ENCODE data around the gene C1orf210. TPM values are rescaled to one million over a fixed set of nuclear protein-coding genes. Genes with fewer than 3 reads are reported as not detected.

C1orf210 gene
- total RNA-seq, 1 donor from 2014 or later: not detected

DNA sequence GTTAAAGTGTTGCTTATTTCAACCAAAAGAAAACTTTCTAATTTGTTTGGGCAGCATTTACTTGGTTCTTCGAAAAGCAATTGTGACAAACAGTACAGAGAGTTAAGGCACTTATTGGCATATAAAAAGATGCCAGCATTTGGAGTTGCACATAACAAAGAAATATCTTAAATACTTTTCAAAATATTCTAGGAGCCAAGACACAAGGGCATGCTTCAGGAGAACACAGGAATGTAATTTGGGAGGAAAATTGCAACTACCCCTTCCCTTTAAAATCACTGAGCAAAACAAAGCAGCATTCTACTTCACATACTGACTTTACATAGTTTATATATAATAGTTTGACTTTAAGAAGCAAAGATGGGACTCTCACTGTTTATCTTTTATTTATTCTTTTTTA is 10.8 kb upstream of the C1orf210 start:
- DNase-seq (ENCODE audit: low read depth in 2 of 2): no peak

DNA sequence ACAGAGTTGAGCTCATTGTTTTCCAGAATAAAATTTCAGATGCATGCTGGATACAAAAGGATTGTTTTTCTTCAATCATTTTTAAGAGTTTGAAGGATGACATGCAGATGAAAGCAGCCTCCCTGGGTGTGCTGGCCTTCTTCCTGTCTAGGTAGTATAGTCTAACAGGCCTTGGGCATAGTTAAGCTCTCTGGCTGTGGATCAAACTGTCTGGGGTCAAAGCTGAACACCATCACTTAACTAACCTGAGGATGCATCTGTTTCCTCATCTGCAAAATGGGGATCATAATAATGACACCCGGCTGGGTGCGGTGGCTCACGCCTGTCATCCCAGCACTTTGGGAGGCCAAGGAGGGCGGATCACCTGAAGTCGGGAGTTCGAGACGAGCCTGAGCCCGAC is 9.4 kb upstream of the C1orf210 start:
- DNase-seq (ENCODE audit: low read depth in 2 of 2): peak; percentile 65 to 86

DNA sequence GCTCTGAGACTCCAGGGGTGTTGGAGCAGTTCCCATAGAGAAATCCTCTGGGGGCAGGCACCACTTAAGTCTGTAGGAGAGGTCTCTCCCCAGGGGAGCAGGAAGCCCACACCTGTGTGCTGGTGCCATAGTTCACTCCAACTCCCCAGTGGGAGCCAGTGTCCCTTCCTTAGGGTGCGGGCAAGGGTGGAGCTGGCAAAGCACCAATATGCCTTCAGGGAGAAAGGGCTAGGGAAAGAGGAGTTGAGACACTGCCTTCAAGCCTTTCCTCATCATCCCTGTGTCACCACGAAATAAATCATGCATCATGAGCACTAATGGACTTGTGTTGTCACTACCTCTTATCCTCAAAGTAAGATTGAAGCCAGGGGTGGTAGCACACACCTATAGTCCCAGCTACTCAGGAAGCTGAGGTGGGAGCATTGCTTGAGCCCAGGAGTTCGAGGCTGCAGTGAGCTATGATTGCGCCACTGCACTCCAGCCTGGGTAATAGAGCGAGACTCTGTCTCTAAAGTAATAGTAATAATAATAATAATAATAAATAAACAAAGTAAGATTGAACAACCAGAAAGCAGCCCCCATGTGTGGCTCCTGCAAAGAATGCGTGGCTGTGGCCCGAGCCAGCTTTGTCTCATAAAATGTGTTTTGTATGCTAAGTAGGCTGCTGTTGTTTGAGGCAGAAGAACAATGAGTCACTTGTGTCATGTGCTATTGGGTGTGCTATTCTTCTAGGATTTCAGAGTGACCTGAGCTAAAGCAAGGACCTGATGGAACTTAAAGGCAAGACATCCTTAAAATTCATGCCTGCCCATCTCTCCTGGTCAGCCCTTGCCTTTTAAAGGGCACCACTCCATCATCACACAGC is 8.7 kb upstream of the C1orf210 start:
- DNase-seq (ENCODE audit: low read depth in 2 of 2): peak; percentile 65 to 79

GRCh38 chr1:43293176-43293575 is 7.8 kb upstream of the C1orf210 start:
- DNase-seq (ENCODE audit: low read depth in 2 of 2): no peak

DNA sequence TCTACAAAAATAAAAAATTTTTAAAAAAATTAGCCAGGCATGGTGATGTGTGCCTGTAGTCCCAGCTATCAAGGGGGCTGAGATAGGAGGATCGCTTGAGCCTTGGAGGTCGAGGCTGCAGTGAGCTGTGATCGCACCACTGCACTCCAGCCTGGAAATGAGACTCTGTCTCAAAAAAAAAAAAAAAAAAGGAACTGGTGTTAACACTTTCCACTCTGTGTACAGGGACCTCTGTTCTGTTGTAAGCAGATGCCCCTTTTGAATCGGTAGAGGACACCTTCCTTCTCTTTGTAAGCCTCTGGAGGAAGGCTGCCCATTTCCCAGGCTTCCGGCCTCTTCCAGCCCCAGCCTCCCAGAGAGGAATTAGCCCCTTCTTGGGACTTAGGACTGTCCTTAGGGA is 7.3 kb upstream of the C1orf210 start:
- no peak for DNase-seq (ENCODE audit: low read depth in 2 of 2)

GRCh38 chr1:43292216-43292615 is 6.8 kb upstream of the C1orf210 start:
- no peak for DNase-seq (ENCODE audit: low read depth in 2 of 2)

GRCh38 chr1:43288785-43289706 is 3.7 kb upstream of the C1orf210 start:
- DNase-seq (ENCODE audit: low read depth in 2 of 2): no peak

GRCh38 chr1:43288058-43288784 is 2.8 kb upstream of the C1orf210 start:
- no peak for DNase-seq (ENCODE audit: low read depth in 2 of 2)

- DNase-seq (ENCODE audit: low read depth in 2 of 2): no peak
These were observed 1.2 kb upstream of the C1orf210 start for GRCh38 chr1:43286533-43286932.

- DNase-seq (ENCODE audit: low read depth in 2 of 2): no peak
These were observed 734 bp upstream of the C1orf210 start for GRCh38 chr1:43286115-43286514.

GRCh38 chr1:43284546-43285110 is 753 bp downstream of the C1orf210 start:
- DNase-seq (ENCODE audit: low read depth in 2 of 2): no peak

DNA sequence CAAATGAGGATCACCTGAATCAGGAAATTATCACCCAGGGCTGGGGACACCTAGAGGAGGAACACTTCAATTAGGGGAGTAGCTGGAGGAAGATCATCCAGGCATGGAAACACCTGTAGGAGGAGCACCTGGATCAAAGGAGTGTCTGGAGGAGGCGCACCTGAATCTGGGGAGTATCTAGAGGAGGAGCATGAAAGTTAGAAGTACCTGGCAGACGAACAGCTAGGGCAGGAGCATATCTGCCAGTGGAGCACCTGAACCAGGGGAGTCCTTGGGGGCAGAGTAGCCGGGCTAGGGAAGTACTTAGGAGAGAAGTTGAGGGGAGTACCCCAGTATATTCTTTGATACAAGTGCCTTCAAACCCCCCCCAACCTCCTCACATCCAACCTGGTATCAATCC is 1.3 kb downstream of the C1orf210 start:
- no peak for DNase-seq (ENCODE audit: low read depth in 2 of 2)

- DNase-seq (ENCODE audit: low read depth in 2 of 2): no peak
These were observed 2.9 kb downstream of the C1orf210 start for GRCh38 chr1:43282220-43283195.

DNA sequence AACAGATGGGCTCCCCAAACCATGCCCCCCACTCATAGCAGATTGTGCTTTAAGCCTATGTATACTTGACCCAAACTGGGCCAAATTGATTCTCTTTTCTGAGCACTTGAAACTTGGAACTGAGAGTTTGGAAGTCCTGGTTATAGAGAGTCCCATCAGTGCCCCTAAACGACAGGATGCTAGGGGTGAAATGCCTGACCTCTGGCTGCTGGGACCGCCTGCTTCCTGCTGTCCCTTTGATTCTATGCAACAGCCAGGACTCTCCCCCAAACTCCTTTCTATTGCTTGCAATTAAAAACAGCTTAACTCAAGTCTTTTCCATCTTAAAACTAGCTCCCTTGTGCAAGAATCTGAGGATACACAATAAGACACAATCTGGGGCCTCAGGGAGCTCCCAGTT is 4.7 kb downstream of the C1orf210 start:
- DNase-seq (ENCODE audit: low read depth in 2 of 2): peak in 1 of 2 donors; percentile 33

- DNase-seq (ENCODE audit: low read depth in 2 of 2): no peak
These were observed 5.7 kb downstream of the C1orf210 start for GRCh38 chr1:43279666-43280065.

GRCh38 chr1:43279161-43279560 is 6.2 kb downstream of the C1orf210 start:
- no peak for DNase-seq (ENCODE audit: low read depth in 2 of 2)

GRCh38 chr1:43277116-43277876 is 8.1 kb downstream of the C1orf210 start:
- DNase-seq (ENCODE audit: low read depth in 2 of 2): no peak

- no peak for DNase-seq (ENCODE audit: low read depth in 2 of 2)
These were observed 8.7 kb downstream of the C1orf210 start for GRCh38 chr1:43276673-43277072.

GRCh38 chr1:43275826-43276620 is 9.4 kb downstream of the C1orf210 start:
- no peak for DNase-seq (ENCODE audit: low read depth in 2 of 2)

All from lung microvascular endothelial cell (primary cell).